Endometrial microvascular endothelial cells (primary cell): ENCODE measurements around the gene GJA3. TPM values are rescaled to one million over a fixed set of nuclear protein-coding genes. Genes with fewer than 3 reads are reported as not detected.

Experiments used
- in situ Hi-C: cut with HindIII; loops from 2 replicates; pipeline ENCODE4 v1.10.0; 2017; ENCODE audit warnings: low sequenced_read_pairs, low pct_unique_long_range_greater_than_20kb; ENCODE audit errors: inconsistent ontology term
- total RNA-seq: library from RNA; depleted of rRNA; stranded (reverse); fragments of >200 nt; gene quantifications from one replicate; pipeline ENCODE4 v1.2.3, GENCODE V29; 2015; ENCODE audit errors: inconsistent ontology term

GJA3 gene
- not detected for total RNA-seq

- in situ Hi-C loops, result no loop called here
Observed at GRCh38 chr13:20160306-20161274, at the start of gene GJA3. Gene GJA3, minus strand, starts transcription at chr13:20161052. Its CDS starts 17,764 bp downstream, at chr13:20143288.

- in situ Hi-C loops, result no loop called here
Observed at GRCh38 chr13:20209948-20210347, 49.1 kb upstream of the GJA3 start.

GRCh38 chr13:20206698-20207235 is 45.9 kb upstream of the GJA3 start:
- in situ Hi-C loops, result no loop called here

- in situ Hi-C loops, result no loop called here
Observed at GRCh38 chr13:20206065-20206697, 45.3 kb upstream of the GJA3 start.

- in situ Hi-C loops, result loop anchor here (10.0 kb wide), 1 partner anchor 286 kb away; no protein-coding TSS in a partner anchor
Observed at GRCh38 chr13:20198781-20199180, 37.9 kb upstream of the GJA3 start.

GRCh38 chr13:20197361-20197834 is 36.5 kb upstream of the GJA3 start:
- in situ Hi-C loops, result loop anchor here (10.0 kb wide), 1 partner anchor 287 kb away; no protein-coding TSS in a partner anchor

GRCh38 chr13:20195801-20196200 is 34.9 kb upstream of the GJA3 start:
- in situ Hi-C loops, result loop anchor here (10.0 kb wide), 1 partner anchor 289 kb away; no protein-coding TSS in a partner anchor

GRCh38 chr13:20193907-20194631 is 33.2 kb upstream of the GJA3 start:
- in situ Hi-C loops, result loop anchor here (10.0 kb wide), 1 partner anchor 291 kb away; no protein-coding TSS in a partner anchor

GRCh38 chr13:20193162-20193906 is 32.5 kb upstream of the GJA3 start:
- in situ Hi-C loops, result loop anchor here (10.0 kb wide), 1 partner anchor 291 kb away; no protein-coding TSS in a partner anchor

- in situ Hi-C loops, result loop anchor here (10.0 kb wide), 1 partner anchor 292 kb away; no protein-coding TSS in a partner anchor
Observed at GRCh38 chr13:20192836-20193161, 31.9 kb upstream of the GJA3 start, which contains the start of gene GJB2. Gene GJB2, minus strand, starts transcription at chr13:20192938. Its CDS starts 3,357 bp downstream, at chr13:20189581.

- in situ Hi-C loops, result loop anchor here (10.0 kb wide), 1 partner anchor 293 kb away; no protein-coding TSS in a partner anchor
Observed at GRCh38 chr13:20192158-20192835, 31.4 kb upstream of the GJA3 start.

- in situ Hi-C loops, result loop anchor here (10.0 kb wide), 1 partner anchor 293 kb away; no protein-coding TSS in a partner anchor
Observed at GRCh38 chr13:20191311-20192157, 30.7 kb upstream of the GJA3 start.

- in situ Hi-C loops, result loop anchor here (10.0 kb wide), 1 partner anchor 294 kb away; no protein-coding TSS in a partner anchor
Observed at GRCh38 chr13:20190481-20191310, 29.8 kb upstream of the GJA3 start.

- in situ Hi-C loops, result loop anchor here (10.0 kb wide), 1 partner anchor 295 kb away; no protein-coding TSS in a partner anchor
Observed at GRCh38 chr13:20190076-20190475, 29.2 kb upstream of the GJA3 start.
